ENCODE results near the gene CDC45. TPM values are rescaled to one million over a fixed set of nuclear protein-coding genes. Genes with fewer than 3 reads are reported as not detected.

Gene CDC45
- total RNA-seq, 1 donor from 2014 or later = 3.9 TPM

DNA sequence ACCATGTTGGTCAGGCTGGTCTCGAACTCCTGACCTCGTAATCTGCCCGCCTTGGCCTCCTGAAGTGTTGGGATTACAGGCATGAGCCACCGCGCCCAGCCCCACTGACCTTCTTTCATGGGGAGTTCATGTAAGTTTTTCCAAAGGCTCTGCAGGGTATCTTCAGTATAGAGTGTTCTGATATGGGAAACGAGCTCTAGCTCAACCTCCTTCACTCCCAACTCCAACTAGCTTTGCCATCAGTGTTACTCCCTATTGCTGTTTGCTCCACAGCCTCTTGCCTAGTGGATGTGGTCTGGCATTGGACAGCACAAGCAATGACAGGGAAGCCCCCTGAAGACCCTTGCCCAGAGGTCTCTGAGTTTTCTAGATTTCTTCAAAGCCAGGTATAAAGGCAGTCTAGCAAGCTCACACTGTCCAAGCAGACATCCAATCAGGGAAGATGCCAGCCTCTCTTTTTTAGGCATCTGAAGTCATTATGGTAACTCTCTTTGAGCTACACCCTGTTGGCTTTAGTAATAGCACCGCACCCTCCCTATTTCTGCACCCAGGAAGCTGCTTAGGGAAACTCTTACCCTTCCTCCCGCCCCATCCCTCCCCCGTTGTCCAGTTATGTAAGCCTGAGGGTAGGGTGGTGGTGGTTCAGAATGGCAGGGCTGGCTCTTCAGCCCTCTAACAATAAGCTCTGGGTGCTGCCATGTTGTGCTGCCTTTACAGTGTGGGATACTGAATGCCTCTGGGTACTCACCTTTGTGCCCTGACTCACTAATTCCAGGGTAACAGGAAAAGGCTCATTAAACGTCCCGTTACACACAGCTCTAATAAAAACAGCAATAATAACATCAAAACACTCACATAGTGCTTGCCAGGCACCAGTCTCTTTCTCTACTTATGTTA is 85.9 kb downstream of the CDC45 start:
- no peaks in the 10 kb centered on the region for H3K4me1 Mint-ChIP-seq
- CTCF ChIA-PET = interaction anchor here (1.5 kb wide), 1 partner anchor 165 kb away, joined by 3 read pairs; no protein-coding TSS in a partner anchor
- TF ChIP-seq, protein P1, sequence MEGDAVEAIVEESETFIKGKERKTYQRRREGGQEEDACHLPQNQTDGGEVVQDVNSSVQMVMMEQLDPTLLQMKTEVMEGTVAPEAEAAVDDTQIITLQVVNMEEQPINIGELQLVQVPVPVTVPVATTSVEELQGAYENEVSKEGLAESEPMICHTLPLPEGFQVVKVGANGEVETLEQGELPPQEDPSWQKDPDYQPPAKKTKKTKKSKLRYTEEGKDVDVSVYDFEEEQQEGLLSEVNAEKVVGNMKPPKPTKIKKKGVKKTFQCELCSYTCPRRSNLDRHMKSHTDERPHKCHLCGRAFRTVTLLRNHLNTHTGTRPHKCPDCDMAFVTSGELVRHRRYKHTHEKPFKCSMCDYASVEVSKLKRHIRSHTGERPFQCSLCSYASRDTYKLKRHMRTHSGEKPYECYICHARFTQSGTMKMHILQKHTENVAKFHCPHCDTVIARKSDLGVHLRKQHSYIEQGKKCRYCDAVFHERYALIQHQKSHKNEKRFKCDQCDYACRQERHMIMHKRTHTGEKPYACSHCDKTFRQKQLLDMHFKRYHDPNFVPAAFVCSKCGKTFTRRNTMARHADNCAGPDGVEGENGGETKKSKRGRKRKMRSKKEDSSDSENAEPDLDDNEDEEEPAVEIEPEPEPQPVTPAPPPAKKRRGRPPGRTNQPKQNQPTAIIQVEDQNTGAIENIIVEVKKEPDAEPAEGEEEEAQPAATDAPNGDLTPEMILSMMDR (IDR thresholded peaks at IDR 0.05) = no peak
- H3K27me3 Mint-ChIP-seq = peaks cover 13% of the 10 kb centered on the region
- H3K4me3 Mint-ChIP-seq = no peak overlapping the region
- no peak overlapping the region for H3K27ac Mint-ChIP-seq
- ATAC-seq (ENCODE audit: low read depth) (no peak), DNase-seq (no peak)
- intact Hi-C loops (cut with micrococcal nuclease) = no loop called here
- POLR2A ChIA-PET = no interaction called here
- H3K36me3 Mint-ChIP-seq (ENCODE audit: low read depth) = no peaks in the 10 kb centered on the region
- peaks cover 4% of the 10 kb centered on the region for H3K9me3 Mint-ChIP-seq

DNA sequence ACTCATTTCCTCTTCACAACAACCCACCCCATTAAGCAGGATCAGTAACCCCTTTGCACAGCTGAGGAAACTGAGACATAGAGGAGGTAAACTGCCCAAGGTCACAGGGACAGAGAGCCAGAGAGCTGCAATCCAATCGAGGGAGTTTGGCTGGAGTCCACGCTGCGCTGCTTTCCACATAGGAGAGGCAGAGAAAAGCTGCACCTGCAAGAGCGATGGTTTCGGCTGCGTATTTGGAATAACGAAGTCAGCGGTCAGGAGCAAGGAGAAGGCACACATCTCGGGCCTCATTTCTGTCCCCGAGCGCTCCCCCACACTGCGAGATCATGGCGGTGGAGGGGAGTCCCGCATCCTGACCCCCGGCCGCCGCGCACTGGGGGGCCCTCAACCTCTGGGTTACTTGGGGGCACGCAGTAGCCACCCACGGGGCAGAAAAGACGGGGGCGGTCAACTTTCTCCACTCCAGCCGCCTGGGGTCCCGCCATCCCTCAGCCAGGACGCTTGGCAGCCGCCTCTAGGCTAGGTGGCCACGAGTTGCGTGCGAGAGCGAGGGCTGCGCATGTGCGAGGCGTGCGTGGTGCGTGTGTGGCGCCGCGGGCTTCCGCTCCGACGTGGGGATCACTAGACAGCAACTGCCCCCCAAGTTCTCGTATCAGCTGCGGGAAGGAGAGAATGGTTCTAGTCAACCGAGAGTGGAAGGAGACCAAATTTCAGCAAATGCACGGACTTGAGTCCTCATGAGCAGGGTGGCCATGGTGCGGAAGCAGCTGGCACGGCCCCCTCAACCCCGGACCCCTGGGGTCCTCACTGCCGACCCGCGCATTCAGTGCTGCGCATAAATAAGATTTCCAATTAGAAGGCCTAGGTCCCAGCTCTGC is 86.8 kb downstream of the CDC45 start:
- Mint-ChIP-seq H3K36me3 (ENCODE audit: low read depth) (no peaks in the 10 kb centered on the region), H3K4me1 (no peaks in the 10 kb centered on the region), H3K4me3 (no peak overlapping the region), H3K9me3 (peaks cover 4% of the 10 kb centered on the region), H3K27ac (no peak overlapping the region), H3K27me3 (peaks cover 11% of the 10 kb centered on the region)
- DNase-seq = no peak
- intact Hi-C loops (cut with micrococcal nuclease) = no loop called here
- TF ChIP-seq, protein P1 (IDR thresholded peaks at IDR 0.05) = no peak
- POLR2A ChIA-PET = no interaction called here
- ATAC-seq (ENCODE audit: low read depth) = no peak
- CTCF ChIA-PET = interaction anchor here (1.5 kb wide), 1 partner anchor 164 kb away, joined by 3 read pairs; no protein-coding TSS in a partner anchor

DNA sequence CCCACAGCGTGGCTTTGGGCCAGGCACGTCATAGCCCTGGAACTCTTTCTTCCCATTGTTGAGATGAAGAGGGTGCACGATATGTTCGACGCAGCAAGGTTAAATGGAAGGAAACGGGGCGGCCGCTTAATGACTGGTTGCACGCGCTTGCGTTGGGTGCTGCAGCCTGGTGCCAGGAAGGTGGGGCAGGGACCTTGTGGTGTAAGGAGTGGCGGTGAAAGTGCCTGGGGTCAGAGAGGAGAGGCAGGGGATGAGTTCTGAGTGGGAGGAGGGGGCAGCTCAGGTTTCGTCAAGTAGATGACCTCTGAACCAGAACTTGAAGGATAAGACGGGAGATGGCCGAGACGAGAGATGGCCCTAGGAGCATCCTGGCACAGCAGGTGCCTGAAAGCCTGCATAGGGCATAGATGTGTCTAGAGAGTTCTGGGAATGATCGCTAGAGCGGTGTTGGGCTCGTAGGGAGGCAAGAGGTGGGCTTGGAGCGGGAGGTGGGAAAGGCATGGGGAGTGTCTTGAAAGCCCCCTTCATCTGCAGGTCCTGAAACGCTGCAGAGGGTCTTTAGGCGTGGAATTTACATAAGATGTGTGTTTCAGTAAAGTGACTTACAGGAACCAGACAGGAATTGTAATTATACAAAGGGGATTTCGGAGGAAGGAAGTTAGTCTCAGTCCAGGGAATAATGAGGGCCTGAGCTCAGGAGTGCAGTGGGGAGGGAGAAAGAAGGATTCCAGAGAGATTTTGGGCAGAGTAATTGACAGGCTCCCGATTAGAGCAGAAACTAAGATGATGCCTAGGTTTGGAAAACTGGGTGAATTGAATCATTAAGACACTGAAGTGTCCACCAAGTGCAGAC is 87.7 kb downstream of the CDC45 start:
- Mint-ChIP-seq H3K36me3 (ENCODE audit: low read depth) (no peaks in the 10 kb centered on the region), H3K4me3 (no peak overlapping the region), H3K27me3 (peaks cover 12% of the 10 kb centered on the region), H3K9me3 (peaks cover 4% of the 10 kb centered on the region), H3K4me1 (no peaks in the 10 kb centered on the region), H3K27ac (no peak overlapping the region)
- DNase-seq = no peak
- intact Hi-C loops (cut with micrococcal nuclease) = no loop called here
- CTCF ChIA-PET = no interaction called here
- TF ChIP-seq, protein P1 (IDR thresholded peaks at IDR 0.05) = no peak
- POLR2A ChIA-PET = no interaction called here
- ATAC-seq (ENCODE audit: low read depth) = no peak

DNA sequence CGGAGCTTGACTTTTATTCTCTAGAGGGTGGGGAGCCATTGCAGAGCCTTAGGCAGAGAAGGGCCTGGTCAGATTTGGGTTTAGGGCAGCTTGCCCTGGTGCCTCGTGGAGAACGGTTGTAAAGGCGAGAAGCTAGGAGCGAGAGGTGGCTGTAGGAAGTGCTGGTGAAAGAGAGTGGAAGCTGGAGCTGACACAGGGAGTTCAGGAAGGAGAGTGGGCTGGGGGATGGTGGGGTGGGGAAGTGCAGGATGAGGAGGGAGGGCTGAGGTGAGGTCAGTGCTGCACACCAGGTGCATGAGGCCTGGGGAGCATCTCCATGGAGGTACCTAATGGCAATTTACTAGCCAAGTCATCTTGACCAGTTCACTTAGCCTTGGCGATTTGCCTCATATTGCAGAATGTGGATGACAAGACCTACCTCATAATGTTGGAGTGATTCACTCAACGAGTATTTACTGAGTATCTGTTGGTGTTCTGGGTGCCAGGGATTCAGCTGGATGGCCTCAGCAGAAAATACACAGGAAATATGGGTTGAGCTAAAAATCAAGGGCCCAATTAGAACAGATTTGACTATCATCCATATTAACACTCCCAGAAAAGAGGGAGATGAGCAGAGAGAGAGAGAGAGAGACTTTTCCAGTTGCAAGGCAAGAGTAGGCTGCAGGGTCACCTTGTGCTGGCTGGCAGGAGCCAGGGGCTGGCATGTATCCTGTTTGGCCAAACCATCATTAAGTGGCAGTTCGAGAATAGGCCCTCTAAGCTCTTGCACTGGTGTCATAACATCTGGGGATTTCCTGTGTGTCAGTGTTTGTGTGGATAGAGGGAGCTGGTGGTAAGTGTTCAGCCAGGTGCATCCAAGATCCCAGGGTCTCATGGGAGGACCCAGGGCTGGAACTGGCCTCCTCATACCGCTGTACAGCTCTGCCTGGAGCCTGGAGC is 88.9 kb downstream of the CDC45 start:
- TF ChIP-seq, protein P1 (IDR thresholded peaks at IDR 0.05) = no peak
- Mint-ChIP-seq H3K9me3 (peaks cover 4% of the 10 kb centered on the region), H3K4me1 (no peaks in the 10 kb centered on the region), H3K27ac (no peak overlapping the region), H3K4me3 (no peak overlapping the region), H3K36me3 (ENCODE audit: low read depth) (no peaks in the 10 kb centered on the region), H3K27me3 (peaks cover 12% of the 10 kb centered on the region)
- intact Hi-C loops (cut with micrococcal nuclease) = no loop called here
- ChIA-PET POLR2A (no interaction called here), CTCF (no interaction called here)
- DNase-seq = no peak
- ATAC-seq (ENCODE audit: low read depth) = no peak

Measured in activated B cell treated with CpG ODN at 0.5 μM for 24 hours (primary cell).